Measurements from ENCODE around the gene FGGY.

DNA sequence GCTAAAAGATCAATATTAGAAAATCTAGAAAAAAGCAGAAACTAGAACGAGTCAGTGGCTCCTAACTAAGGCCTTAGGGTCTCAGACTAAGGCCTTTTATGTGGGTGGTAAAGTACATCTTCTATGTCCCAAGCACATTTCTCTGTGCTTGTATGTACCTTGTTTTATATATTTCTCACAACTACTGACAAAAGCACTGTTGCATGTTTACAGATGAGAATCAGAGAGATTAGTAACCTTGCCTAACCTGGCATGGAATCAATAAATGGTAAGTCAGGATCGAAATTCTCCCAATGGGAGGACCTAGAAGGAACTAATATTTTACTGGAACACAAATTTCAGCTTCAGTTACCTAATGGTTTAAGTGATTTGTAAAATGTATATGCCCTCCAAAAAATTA, 160.9 kb downstream of the FGGY start:
- TF ChIP-seq, protein P1, sequence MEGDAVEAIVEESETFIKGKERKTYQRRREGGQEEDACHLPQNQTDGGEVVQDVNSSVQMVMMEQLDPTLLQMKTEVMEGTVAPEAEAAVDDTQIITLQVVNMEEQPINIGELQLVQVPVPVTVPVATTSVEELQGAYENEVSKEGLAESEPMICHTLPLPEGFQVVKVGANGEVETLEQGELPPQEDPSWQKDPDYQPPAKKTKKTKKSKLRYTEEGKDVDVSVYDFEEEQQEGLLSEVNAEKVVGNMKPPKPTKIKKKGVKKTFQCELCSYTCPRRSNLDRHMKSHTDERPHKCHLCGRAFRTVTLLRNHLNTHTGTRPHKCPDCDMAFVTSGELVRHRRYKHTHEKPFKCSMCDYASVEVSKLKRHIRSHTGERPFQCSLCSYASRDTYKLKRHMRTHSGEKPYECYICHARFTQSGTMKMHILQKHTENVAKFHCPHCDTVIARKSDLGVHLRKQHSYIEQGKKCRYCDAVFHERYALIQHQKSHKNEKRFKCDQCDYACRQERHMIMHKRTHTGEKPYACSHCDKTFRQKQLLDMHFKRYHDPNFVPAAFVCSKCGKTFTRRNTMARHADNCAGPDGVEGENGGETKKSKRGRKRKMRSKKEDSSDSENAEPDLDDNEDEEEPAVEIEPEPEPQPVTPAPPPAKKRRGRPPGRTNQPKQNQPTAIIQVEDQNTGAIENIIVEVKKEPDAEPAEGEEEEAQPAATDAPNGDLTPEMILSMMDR (IDR thresholded peaks at IDR 0.05 in 4 of 5, conservative IDR thresholded peaks at IDR 0.05 in 1 of 5): no peak
- TF ChIP-seq POLR2A (IDR thresholded peaks at IDR 0.05): no peak
